Measurements from ENCODE around the gene CMSS1.

DNA sequence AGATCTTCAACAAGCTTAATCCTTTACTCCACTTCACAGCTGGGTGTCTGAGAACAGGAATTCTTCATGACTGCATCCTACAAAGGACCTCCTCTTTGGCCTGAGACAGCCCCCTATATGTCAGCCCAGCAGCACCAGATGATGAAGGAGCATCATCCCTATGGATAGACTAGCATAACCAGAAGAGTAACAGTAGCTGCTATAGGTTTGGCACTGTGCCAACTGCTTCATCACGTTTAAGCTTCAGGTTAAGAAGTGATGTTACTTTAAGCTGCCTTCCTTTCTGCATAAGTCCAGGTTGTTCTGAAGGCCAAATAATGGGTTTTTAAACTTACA, 50.6 kb downstream of the CMSS1 start:
- TF ChIP-seq, protein P1, sequence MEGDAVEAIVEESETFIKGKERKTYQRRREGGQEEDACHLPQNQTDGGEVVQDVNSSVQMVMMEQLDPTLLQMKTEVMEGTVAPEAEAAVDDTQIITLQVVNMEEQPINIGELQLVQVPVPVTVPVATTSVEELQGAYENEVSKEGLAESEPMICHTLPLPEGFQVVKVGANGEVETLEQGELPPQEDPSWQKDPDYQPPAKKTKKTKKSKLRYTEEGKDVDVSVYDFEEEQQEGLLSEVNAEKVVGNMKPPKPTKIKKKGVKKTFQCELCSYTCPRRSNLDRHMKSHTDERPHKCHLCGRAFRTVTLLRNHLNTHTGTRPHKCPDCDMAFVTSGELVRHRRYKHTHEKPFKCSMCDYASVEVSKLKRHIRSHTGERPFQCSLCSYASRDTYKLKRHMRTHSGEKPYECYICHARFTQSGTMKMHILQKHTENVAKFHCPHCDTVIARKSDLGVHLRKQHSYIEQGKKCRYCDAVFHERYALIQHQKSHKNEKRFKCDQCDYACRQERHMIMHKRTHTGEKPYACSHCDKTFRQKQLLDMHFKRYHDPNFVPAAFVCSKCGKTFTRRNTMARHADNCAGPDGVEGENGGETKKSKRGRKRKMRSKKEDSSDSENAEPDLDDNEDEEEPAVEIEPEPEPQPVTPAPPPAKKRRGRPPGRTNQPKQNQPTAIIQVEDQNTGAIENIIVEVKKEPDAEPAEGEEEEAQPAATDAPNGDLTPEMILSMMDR (IDR thresholded peaks at IDR 0.05 in 4 of 5, conservative IDR thresholded peaks at IDR 0.05 in 1 of 5), result no peak
- TF ChIP-seq POLR2A (IDR thresholded peaks at IDR 0.05), result no peak
